ENCODE data around the gene GJB2.

DNA sequence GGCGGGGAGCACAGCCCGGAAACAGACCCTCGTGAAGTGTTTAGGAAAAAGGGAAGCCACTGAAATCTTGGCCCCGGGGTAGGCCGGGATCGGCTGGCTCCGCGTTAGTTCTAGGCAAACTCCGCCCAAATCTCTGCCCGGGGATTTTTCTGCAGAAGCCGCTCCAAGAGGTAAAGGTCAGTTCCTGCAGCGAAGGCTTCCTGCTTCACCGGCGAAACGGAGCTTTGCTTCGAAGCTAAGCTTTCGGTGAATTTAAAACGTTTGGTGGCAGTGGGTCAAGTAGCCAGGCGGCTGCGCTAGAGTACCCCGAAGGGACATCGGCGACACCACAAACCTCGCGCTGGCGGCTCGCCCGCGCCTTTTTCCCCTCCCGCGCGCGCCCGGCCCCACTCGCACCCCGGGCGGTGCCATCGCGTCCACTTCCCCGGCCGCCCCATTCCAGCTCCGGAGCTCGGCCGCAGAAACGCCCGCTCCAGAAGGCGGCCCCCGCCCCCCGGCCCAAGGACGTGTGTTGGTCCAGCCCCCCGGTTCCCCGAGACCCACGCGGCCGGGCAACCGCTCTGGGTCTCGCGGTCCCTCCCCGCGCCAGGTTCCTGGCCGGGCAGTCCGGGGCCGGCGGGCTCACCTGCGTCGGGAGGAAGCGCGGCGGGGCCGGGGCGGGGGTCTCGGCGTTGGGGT is 441 bp downstream of the GJB2 start:
- TF ChIP-seq EZH2 (IDR thresholded peaks at IDR 0.05) = no peak
- no peak for TF ChIP-seq POLR2AphosphoS5 (IDR thresholded peaks at IDR 0.05; ENCODE audit: borderline replicate concordance, low read depth, low read length)

All from SK-N-MC (cell line).